SU-DHL-6 (cell line): ENCODE results near the gene BRICD5.

ENCODE experiments used
- H2AFZ ChIP-seq: fragments of 200-600 bp; sonication (generic); 2 replicates; pipeline ENCODE4 v1.6.1; 2014; ENCODE audit warnings: low read depth, mild to moderate bottlenecking, moderate library complexity, mixed read lengths, antibody characterized with exemption, low read length; ENCODE audit not compliant: severe bottlenecking
- H3F3A ChIP-seq: fragments of 200-600 bp; shearing (Covaris generic); 2 replicates; pipeline ENCODE4 v1.6.0; 2016; ENCODE audit warnings: antibody characterized with exemption, mild to moderate bottlenecking; ENCODE audit not compliant: insufficient read depth
- H3K27ac ChIP-seq: fragments of 200-600 bp; sonication (generic); 2 replicates; pipeline ENCODE4 v1.5.1; 2016; ENCODE audit warnings: low read depth, mild to moderate bottlenecking, low read length, moderate library complexity, mixed read lengths
- H3K27me3 ChIP-seq: fragments of 200-600 bp; sonication (generic), shearing (Covaris generic); 2 replicates; pipeline ENCODE4 v1.6.0; 2014; ENCODE audit warnings: mild to moderate bottlenecking, low read length
- H3K36me3 ChIP-seq: fragments of 200-600 bp; sonication (generic); 2 replicates; pipeline ENCODE4 v1.6.1; 2014; ENCODE audit warnings: mild to moderate bottlenecking, low read length, mixed read lengths
- H3K4me2 ChIP-seq: fragments of 300-600, 200-600 bp; shearing (Covaris generic), sonication (generic); 2 replicates; pipeline ENCODE4 v1.6.0; 2014; ENCODE audit warnings: low read length, low read depth, mild to moderate bottlenecking; ENCODE audit not compliant: poor library complexity, severe bottlenecking
- H3K4me3 ChIP-seq: fragments of 200-600 bp; sonication (generic); 2 replicates; pipeline ENCODE4 v1.5.1; 2014; ENCODE audit warnings: antibody characterized with exemption, low read length, mild to moderate bottlenecking, mixed read lengths; ENCODE audit not compliant: insufficient read depth, poor library complexity, severe bottlenecking
- H3K79me2 ChIP-seq: fragments of 200-600 bp; sonication (generic); 2 replicates; pipeline ENCODE4 v1.6.1; 2014; ENCODE audit warnings: mild to moderate bottlenecking, low read length, moderate library complexity; ENCODE audit not compliant: insufficient read depth
- H3K9ac ChIP-seq: fragments of 200-600 bp; sonication (generic); 2 replicates; pipeline ENCODE4 v1.7.0; 2014; ENCODE audit warnings: mild to moderate bottlenecking, low read length
- H3K9me2 ChIP-seq: fragments of 200-600 bp; sonication (generic); replicated peaks from 2 replicates; pipeline ENCODE4 v1.6.1; 2014; ENCODE audit warnings: low read length; ENCODE audit not compliant: insufficient read depth
- H3K9me3 ChIP-seq: fragments of 200-600 bp; sonication (generic); 2 replicates; pipeline ENCODE4 v1.6.1; 2014; ENCODE audit warnings: low read length, mixed read lengths; ENCODE audit not compliant: insufficient read depth
- H4K20me1 ChIP-seq: fragments of 200-600 bp; sonication (generic); 2 replicates; pipeline ENCODE4 v1.6.1; 2014; ENCODE audit warnings: low read depth, mild to moderate bottlenecking, antibody characterized with exemption, low read length, moderate library complexity, mixed read lengths
- CTCF ChIP-seq: fragments of 200-600 bp; sonication (generic); IDR thresholded peaks from one replicate; pipeline ENCODE4 v1.5.1; 2017; ENCODE audit warnings: antibody characterized with exemption, mild to moderate bottlenecking, low read length, moderate library complexity; ENCODE audit not compliant: insufficient read depth, poor library complexity, severe bottlenecking
- EZH2phosphoT487 ChIP-seq: fragments of 200-600 bp; sonication (generic), shearing (Covaris generic); conservative IDR thresholded peaks from 2 replicates; pipeline ENCODE4 v1.6.1; 2018; ENCODE audit warnings: mild to moderate bottlenecking, antibody characterized with exemption, low read length, moderate library complexity, mixed read lengths

BRICD5 gene

GRCh38 chr16:2236337-2237101 is 25.9 kb upstream of the BRICD5 start, which contains the start of gene DNASE1L2:
Gene DNASE1L2 (plus strand): TSS chr16:2236444. CDS start chr16:2236817, 373 bp downstream.
- no peak within 1 kb of the TSS for H3K4me3 ChIP-seq

GRCh38 chr16:2235695-2236336 is 25.2 kb upstream of the BRICD5 start:
- Histone ChIP-seq H3K4me3 (no peak overlapping the region), H3K9me2 (no peaks in the 10 kb centered on the region), H3K9ac (no peak overlapping the region), H3K9me3 (no peaks in the 10 kb centered on the region), H3F3A (peaks cover 4% of the 10 kb centered on the region; the same call in 1 of the 2 replicates), H3K36me3 (no peaks in the 10 kb centered on the region), H2AFZ (no peak overlapping the region), H3K4me2 (no peak overlapping the region), H3K27me3 (no peaks in the 10 kb centered on the region), H3K27ac (no peak overlapping the region), H4K20me1 (no peaks in the 10 kb centered on the region), H3K79me2 (no peaks in the 10 kb centered on the region)
- no peak for TF ChIP-seq CTCF
- TF ChIP-seq EZH2phosphoT487, result no peak

More at GRCh38 chr16:2236337-2237101, 25.9 kb upstream of the BRICD5 start, which contains the start of gene DNASE1L2:
- H3K9me2 ChIP-seq, result no peaks in the 10 kb centered on the region
- H3F3A ChIP-seq, result peaks cover 4% of the 10 kb centered on the region; the same call in 1 of the 2 replicates
- no peaks in the 10 kb centered on the region for H3K36me3 ChIP-seq
- no peak within 1 kb of the TSS for H2AFZ ChIP-seq
- TF ChIP-seq EZH2phosphoT487, result no peak
- TF ChIP-seq CTCF, result no peak
- no peaks in the 10 kb centered on the region for H3K79me2 ChIP-seq
- H3K9me3 ChIP-seq, result no peaks in the 10 kb centered on the region
- H3K9ac ChIP-seq, result no peak within 1 kb of the TSS
- H3K27me3 ChIP-seq, result no peaks in the 10 kb centered on the region
- no peak within 1 kb of the TSS for H3K27ac ChIP-seq
- H4K20me1 ChIP-seq, result no peaks in the 10 kb centered on the region
- no peak within 1 kb of the TSS for H3K4me2 ChIP-seq

- no peak overlapping the region for H3K9ac ChIP-seq
- H3K9me3 ChIP-seq, result no peaks in the 10 kb centered on the region
- no peak overlapping the region for H3K4me2 ChIP-seq
- H3K27me3 ChIP-seq, result no peaks in the 10 kb centered on the region
- no peak overlapping the region for H3K4me3 ChIP-seq
- no peak overlapping the region for H3K27ac ChIP-seq
- H3K79me2 ChIP-seq, result no peaks in the 10 kb centered on the region
- H3F3A ChIP-seq, result 0 out of 2 replicates have a peak, but pooled peaks cover 4% of the 10 kb centered on the region
- H4K20me1 ChIP-seq, result no peaks in the 10 kb centered on the region
- H3K36me3 ChIP-seq, result no peaks in the 10 kb centered on the region
- TF ChIP-seq CTCF, result no peak
- no peak for TF ChIP-seq EZH2phosphoT487
- H3K9me2 ChIP-seq, result no peaks in the 10 kb centered on the region
- no peak overlapping the region for H2AFZ ChIP-seq
Measured at GRCh38 chr16:2235234-2235651, 24.6 kb upstream of the BRICD5 start.
